B cell (primary cell): Measurements from ENCODE around the gene CDC25A. TPM values are rescaled to one million over a fixed set of nuclear protein-coding genes. Genes with fewer than 3 reads are reported as not detected.

ENCODE experiments used
- ATAC-seq: fragments of 200-7000 bp; cut with Tn5 transposase; one replicate; pipeline ENCODE4 v1.10.0; 2021; ENCODE audit warnings: low read depth, mild to moderate bottlenecking, moderate number of reproducible peaks, moderate library complexity
- CTCF ChIA-PET: fragments of 350-600 bp; sonication (Branson Sonifier 250); formaldehyde crosslinking; loops from one replicate; lab custom pipeline; 2021; ENCODE audit warnings: antibody characterized with exemption, inconsistent platforms; lab: Charles Lee
- POLR2A ChIA-PET: fragments of 350-600 bp; sonication (Branson Sonifier 250); formaldehyde crosslinking; loops from one replicate; lab custom pipeline; 2021; ENCODE audit warnings: antibody characterized with exemption; lab: Charles Lee
- DNase-seq: peaks from one replicate; pipeline ENCODE4 v3.0.0; 2013
- H2AFZ ChIP-seq: 2 replicates; pipeline ENCODE4 v1.6.1; 2012; ENCODE audit warnings: mild to moderate bottlenecking, low read depth, low read length; ENCODE audit not compliant: insufficient read depth, poor library complexity, severe bottlenecking
- H3K27ac ChIP-seq, 2 donors: 1 replicate in 1 of 2; 2 replicates in 1 of 2; pipeline ENCODE4 v1.5.1; 2012 to 2013; ENCODE audit warnings: low read length in 2 of 2, mild to moderate bottlenecking in 2 of 2, moderate library complexity in 1 of 2
- H3K27me3 ChIP-seq, 4 experiments: fragments of 200-600 bp in 1 of 4; sonication (generic) in 1 of 4; replicated peaks in 1 of 4; 1 replicate in 2 of 4; 2 replicates in 2 of 4; pipeline versions ENCODE4 v1.6.1 to v1.7.0; 2013 to 2016; ENCODE audit warnings: low read length in 3 of 4, mild to moderate bottlenecking in 2 of 4, mixed read lengths in 1 of 4, moderate library complexity in 1 of 4; ENCODE audit not compliant: insufficient read depth in 4 of 4, control insufficient read depth in 3 of 4; ENCODE audit errors: control extremely low read depth in 1 of 4
- H3K36me3 ChIP-seq, 2 experiments: replicated peaks in 1 of 2; 1 replicate in 1 of 2; 2 replicates in 1 of 2; pipeline versions ENCODE4 v1.6.1 to v1.7.1; 2013; ENCODE audit warnings: low read length in 1 of 2; ENCODE audit not compliant: insufficient read depth in 2 of 2, control insufficient read depth in 1 of 2; ENCODE audit errors: control extremely low read depth in 1 of 2, extremely low read depth in 1 of 2
- H3K4me1 ChIP-seq, 2 donors: fragments of 200-600 bp in 1 of 2; sonication (generic) in 1 of 2; 1 replicate in 1 of 2; 2 replicates in 1 of 2; pipeline versions ENCODE4 v1.5.1 to v1.6.1; 2013 to 2017; ENCODE audit warnings: low read length in 2 of 2; ENCODE audit not compliant: control insufficient read depth in 2 of 2, insufficient read depth in 2 of 2
- H3K4me2 ChIP-seq: replicated peaks from 2 replicates; pipeline ENCODE3; 2012; ENCODE audit warnings: mild to moderate bottlenecking, low read depth, low read length; ENCODE audit not compliant: poor library complexity, severe bottlenecking
- H3K4me3 ChIP-seq, 5 experiments: fragments of 200-600 bp in 1 of 5; sonication (generic) in 1 of 5; 1 replicate in 3 of 5; 2 replicates in 2 of 5; pipeline versions ENCODE4 v1.5.1 to v1.7.0; 2011 to 2016; ENCODE audit warnings: low read length in 4 of 5, mild to moderate bottlenecking in 4 of 5, low read depth in 2 of 5, control low read depth in 1 of 5, moderate library complexity in 1 of 5; ENCODE audit not compliant: insufficient read depth in 1 of 5; ENCODE audit errors: control extremely low read depth in 1 of 5, extremely low read depth in 1 of 5
- H3K79me2 ChIP-seq: fragments of 200-600 bp; sonication (generic); one replicate; pipeline ENCODE4 v1.6.0; 2016; ENCODE audit warnings: low read length; ENCODE audit not compliant: control insufficient read depth, insufficient read depth
- H3K9ac ChIP-seq: fragments of 200-600 bp; sonication (generic); 2 replicates; pipeline ENCODE4 v1.6.1; 2017; ENCODE audit warnings: mild to moderate bottlenecking, low read length, moderate library complexity
- H3K9me3 ChIP-seq, 3 donors: one replicate each; pipeline versions ENCODE4 v1.6.1 to v1.7.1; 2013; ENCODE audit warnings: low read length in 2 of 3; ENCODE audit not compliant: control insufficient read depth in 2 of 3, insufficient read depth in 1 of 3; ENCODE audit errors: control extremely low read depth in 1 of 3
- H4K20me1 ChIP-seq: 2 replicates; pipeline ENCODE4 v1.6.0; 2012; ENCODE audit warnings: mild to moderate bottlenecking, low read length; ENCODE audit not compliant: insufficient read depth, control insufficient read depth, poor library complexity, severe bottlenecking
- H3K27ac Mint-ChIP-seq: one replicate; pipeline ENCODE4 v1.8.0; 2021; ENCODE audit warnings: mixed read lengths
- H3K27me3 Mint-ChIP-seq: one replicate; pipeline ENCODE4 v1.8.0; 2021; ENCODE audit warnings: mixed read lengths
- H3K4me1 Mint-ChIP-seq: one replicate; pipeline ENCODE4 v1.8.0; 2021; ENCODE audit warnings: mixed read lengths
- H3K4me3 Mint-ChIP-seq: one replicate; pipeline ENCODE4 v1.8.0; 2021; ENCODE audit warnings: mixed read lengths
- H3K9me3 Mint-ChIP-seq: one replicate; pipeline ENCODE4 v1.8.0; 2022; ENCODE audit warnings: mixed read lengths; ENCODE audit not compliant: insufficient read depth
- CTCF ChIP-seq: fragments of 200-600 bp; IDR thresholded peaks from one replicate; pipeline ENCODE4 v1.8.0; 2022; ENCODE audit warnings: antibody characterized with exemption, mild to moderate bottlenecking
- EZH2 ChIP-seq: IDR thresholded peaks from 2 replicates; pipeline ENCODE4 v1.6.1; 2012; ENCODE audit warnings: borderline replicate concordance, low read depth, mild to moderate bottlenecking, moderate library complexity, low read length; ENCODE audit not compliant: insufficient read depth, poor library complexity, severe bottlenecking
- WGBS: methylation state at CpG from one replicate; pipeline ENCODE4 v1.1.5; 2013; ENCODE audit warnings: missing lambda C conversion rate; ENCODE audit not compliant: insufficient coverage; 5-methylcytosine and 5-hydroxymethylcytosine counted together
- intact Hi-C: fragments of 100-400 bp; cut with micrococcal nuclease; formaldehyde crosslinking; loops from one replicate; pipeline ENCODE4 v1.10.0; 2022
- polyA plus RNA-seq: library from polyadenylated mRNA; depleted of rRNA; stranded (reverse); fragments of >200 nt; gene quantifications from 2 replicates; pipeline ENCODE4 v1.2.3, GENCODE V29; 2012
- total RNA-seq, 2 donors: library from RNA; stranded (reverse); fragments of 120-200 nt in 1 of 2; gene quantifications; 1 replicate in 1 of 2; 2 replicates in 1 of 2; pipeline versions ENCODE4 v1.2.3 to v1.2.4, GENCODE V29; 2013 to 2022

Gene CDC25A
- total and polyA plus RNA-seq, 2 donors (not counting 1 experiment from before 2014, with no cell fraction given), result 0.07 to 0.27 TPM

- no peak overlapping the region for H3K4me2 ChIP-seq
- peaks cover 0 to 14% (median 8%) of the 10 kb centered on the region in 4 experiments for H3K27me3 ChIP-seq
- Mint-ChIP-seq H3K4me3 (no peak overlapping the region), H3K27ac (no peak overlapping the region), H3K27me3 (peaks cover 10% of the 10 kb centered on the region), H3K9me3 (no peaks in the 10 kb centered on the region), H3K4me1 (peaks cover 19% of the 10 kb centered on the region)
- H3K79me2 ChIP-seq, result peaks cover 4% of the 10 kb centered on the region
- H3K36me3 ChIP-seq, result no peaks in the 10 kb centered on the region
- H3K4me3 ChIP-seq, result no peak overlapping the region
- intact Hi-C loops, result no loop called here
- peaks cover 20% of the 10 kb centered on the region in 2 donors for H3K4me1 ChIP-seq
- 89% methylated on average over 3 of the region's 3 CpGs for WGBS
- no peak overlapping the region for H3K27ac ChIP-seq
- no peak for ATAC-seq
- TF ChIP-seq CTCF (no peak), EZH2 (no peak)
- ChIA-PET CTCF (no interaction called here), POLR2A (no interaction called here)
- no peak for DNase-seq
- no peaks in the 10 kb centered on the region for H4K20me1 ChIP-seq
- no peaks in the 10 kb centered on the region for H3K9me3 ChIP-seq
- H2AFZ ChIP-seq, result no peak overlapping the region
- H3K9ac ChIP-seq, result no peak overlapping the region
Observed at GRCh38 chr3:48190911-48191310, 2.7 kb upstream of the CDC25A start.

GRCh38 chr3:48189321-48189720 lies 1.1 kb upstream of the CDC25A start:
- no peak overlapping the region for H3K4me2 ChIP-seq
- CTCF ChIA-PET, result interaction anchor here (0.7 to 1.6 kb wide), 2 partner anchors 247 to 1260 kb away, joined by 3 to 9 read pairs; no protein-coding TSS in a partner anchor
- no peak overlapping the region for H3K27ac ChIP-seq
- H2AFZ ChIP-seq, result peak overlapping the region; percentile 94
- H3K27ac Mint-ChIP-seq, result no peak overlapping the region
- H3K4me1 Mint-ChIP-seq, result peaks cover 17% of the 10 kb centered on the region
- peaks cover 17% of the 10 kb centered on the region for H3K27me3 Mint-ChIP-seq
- H3K9ac ChIP-seq, result no peak overlapping the region
- no peak overlapping the region for H3K4me3 ChIP-seq
- no peaks in the 10 kb centered on the region for H3K9me3 Mint-ChIP-seq
- no peaks in the 10 kb centered on the region for H3K9me3 ChIP-seq
- no peaks in the 10 kb centered on the region for H3K36me3 ChIP-seq
- peaks cover 0 to 18% (median 8%) of the 10 kb centered on the region in 4 experiments for H3K27me3 ChIP-seq
- no peak for DNase-seq
- H3K4me1 ChIP-seq, result peaks cover 14 to 15% of the 10 kb centered on the region in 2 donors
- peaks cover 4% of the 10 kb centered on the region for H3K79me2 ChIP-seq
- POLR2A ChIA-PET, result no interaction called here
- TF ChIP-seq CTCF (no peak), EZH2 (no peak)
- no peak overlapping the region for H3K4me3 Mint-ChIP-seq
- WGBS, result 98% methylated on average over 6 of the region's 6 CpGs
- intact Hi-C loops, result loop anchor here (2.0 to 5.0 kb wide), 3 partner anchors 111 to 368 kb away; partner anchors contain the start of genes CCDC51, NME6, PFKFB4 and TMA7
- ATAC-seq, result no peak
- no peaks in the 10 kb centered on the region for H4K20me1 ChIP-seq
